Karpas-422 (cell line): ENCODE data around the gene DCLK2. TPM values are rescaled to one million over a fixed set of nuclear protein-coding genes. Genes with fewer than 3 reads are reported as not detected.
A peak's percentile ranks its signal among the peaks of the same experiment; 100 is the strongest.
"Not testable (repeated sequence)": the region's sequence is repeated elsewhere in the genome, so short reads cannot be mapped to it uniquely, and the experiment has no call there.

ENCODE experiments used
- DNase-seq: peaks from one replicate; pipeline ENCODE4 v3.0.0-alpha.2; 2015
- H2AFZ ChIP-seq: fragments of 200-600 bp; sonication (generic); 2 replicates; pipeline ENCODE4 v1.6.1; 2014; ENCODE audit warnings: antibody characterized with exemption, low read length, mixed read lengths
- H3K27ac ChIP-seq: fragments of 200-600 bp; sonication (generic); 2 replicates; pipeline ENCODE4 v1.5.1; 2014; ENCODE audit warnings: mild to moderate bottlenecking, low read length, moderate library complexity
- H3K27me3 ChIP-seq: fragments of 200-600 bp; sonication (generic); 2 replicates; pipeline ENCODE4 v1.6.1; 2014; ENCODE audit warnings: low read length, mixed read lengths
- H3K36me3 ChIP-seq: fragments of 200-600 bp; sonication (generic); 2 replicates; pipeline ENCODE4 v1.6.1; 2014; ENCODE audit warnings: low read length, mixed read lengths; ENCODE audit not compliant: insufficient read depth
- H3K4me1 ChIP-seq: fragments of 200-600 bp; sonication (generic); 2 replicates; pipeline ENCODE4 v1.6.1; 2014; ENCODE audit warnings: mild to moderate bottlenecking, low read length, mixed read lengths
- H3K4me2 ChIP-seq: fragments of 200-600 bp; sonication (generic); 2 replicates; pipeline ENCODE4 v1.6.1; 2014; ENCODE audit warnings: low read length, low read depth, mild to moderate bottlenecking; ENCODE audit not compliant: poor library complexity, severe bottlenecking
- H3K4me3 ChIP-seq: fragments of 200-600 bp; sonication (generic); 2 replicates; pipeline ENCODE4 v1.5.1; 2014; ENCODE audit warnings: mild to moderate bottlenecking, antibody characterized with exemption, low read length, mixed read lengths
- H3K79me2 ChIP-seq: fragments of 200-600 bp; sonication (generic); 2 replicates; pipeline ENCODE4 v1.6.1; 2014; ENCODE audit warnings: mild to moderate bottlenecking, low read length, mixed read lengths
- H3K9ac ChIP-seq: fragments of 200-600 bp; sonication (generic); 2 replicates; pipeline ENCODE4 v1.6.0; 2014; ENCODE audit warnings: low read length
- H3K9me2 ChIP-seq: fragments of 200-600 bp; sonication (generic), shearing (Covaris generic); replicated peaks from 2 replicates; pipeline ENCODE4 v1.6.0; 2014; ENCODE audit warnings: mild to moderate bottlenecking, low read length, moderate library complexity; ENCODE audit not compliant: insufficient read depth
- H3K9me3 ChIP-seq: fragments of 300-700, 200-600 bp; sonication (generic); 2 replicates; pipeline ENCODE4 v1.6.1; 2014; ENCODE audit warnings: low read length, mixed read lengths
- H4K20me1 ChIP-seq: fragments of 200-600 bp; sonication (generic); 2 replicates; pipeline ENCODE4 v1.6.1; 2014; ENCODE audit warnings: mild to moderate bottlenecking, antibody characterized with exemption, low read length, low read depth; ENCODE audit not compliant: insufficient read depth
- total RNA-seq: library from RNA; depleted of rRNA; stranded (reverse); fragments of >200 nt; shearing (Covaris generic); gene quantifications from 2 replicates; pipeline ENCODE4 v1.2.3, GENCODE V29; 2014; ENCODE audit warnings: low replicate concordance

The DCLK2 gene
- total RNA-seq, 1 experiment from 2014 or later = not detected

GRCh38 chr4:150192986-150193385 is 114.7 kb downstream of the DCLK2 start:
- Histone ChIP-seq H3K4me3 (no peak overlapping the region), H3K4me1 (no peaks in the 10 kb centered on the region), H3K27me3 (no peaks in the 10 kb centered on the region), H3K36me3 (no peaks in the 10 kb centered on the region), H3K9ac (no peak overlapping the region), H4K20me1 (no peaks in the 10 kb centered on the region), H3K79me2 (no peaks in the 10 kb centered on the region), H3K9me3 (no peaks in the 10 kb centered on the region), H3K4me2 (no peak overlapping the region), H3K9me2 (no peaks in the 10 kb centered on the region), H2AFZ (no peak overlapping the region; the same call in 1 of the 2 replicates), H3K27ac (no peak overlapping the region)
- no peak for DNase-seq

- not testable (repeated sequence) for H2AFZ ChIP-seq, H3K27me3 ChIP-seq, H3K4me2 ChIP-seq, H3K36me3 ChIP-seq, H4K20me1 ChIP-seq, H3K27ac ChIP-seq, H3K4me1 ChIP-seq, H3K9ac ChIP-seq, H3K79me2 ChIP-seq, DNase-seq, H3K9me3 ChIP-seq, H3K9me2 ChIP-seq, H3K4me3 ChIP-seq
Observed at GRCh38 chr4:150197256-150197655, 119.0 kb downstream of the DCLK2 start.

- Histone ChIP-seq H3K4me1 (no peaks in the 10 kb centered on the region), H3K4me2 (no peak overlapping the region), H3K9ac (no peak overlapping the region), H3K9me3 (no peaks in the 10 kb centered on the region), H4K20me1 (no peaks in the 10 kb centered on the region), H3K4me3 (no peak overlapping the region), H3K79me2 (no peaks in the 10 kb centered on the region), H3K9me2 (no peaks in the 10 kb centered on the region), H2AFZ (no peak overlapping the region), H3K27ac (no peak overlapping the region), H3K36me3 (no peaks in the 10 kb centered on the region), H3K27me3 (no peaks in the 10 kb centered on the region)
- no peak for DNase-seq
Observed at GRCh38 chr4:150199056-150199455, 120.8 kb downstream of the DCLK2 start.

DNA sequence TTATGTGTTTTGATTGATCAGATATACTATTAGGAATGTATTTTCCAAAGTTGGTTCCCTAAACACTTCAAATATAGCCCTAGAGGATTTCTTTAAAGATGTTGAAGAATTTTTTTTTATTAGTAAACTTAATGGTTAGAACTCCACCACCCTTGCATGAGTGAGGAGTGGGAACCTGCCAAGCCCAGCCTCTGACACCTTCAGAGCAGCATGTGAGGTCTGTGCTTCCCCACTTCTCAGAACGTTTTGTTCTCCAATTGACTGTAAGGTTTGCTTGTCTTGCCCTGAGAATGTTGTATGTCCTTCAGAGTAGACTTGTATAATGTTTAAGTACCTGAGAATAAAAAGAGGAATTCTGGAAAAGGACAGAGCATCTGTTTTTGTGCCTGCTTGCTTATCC is 126.8 kb downstream of the DCLK2 start:
- no peak overlapping the region for H3K27ac ChIP-seq
- no peak overlapping the region for H3K4me3 ChIP-seq
- H2AFZ ChIP-seq = no peak overlapping the region
- no peak overlapping the region for H3K4me2 ChIP-seq
- H3K79me2 ChIP-seq = no peaks in the 10 kb centered on the region
- H3K36me3 ChIP-seq = no peaks in the 10 kb centered on the region
- H3K27me3 ChIP-seq = no peaks in the 10 kb centered on the region
- H3K4me1 ChIP-seq = no peaks in the 10 kb centered on the region
- H3K9ac ChIP-seq = no peak overlapping the region
- no peaks in the 10 kb centered on the region for H3K9me2 ChIP-seq
- no peak for DNase-seq
- no peaks in the 10 kb centered on the region for H3K9me3 ChIP-seq
- H4K20me1 ChIP-seq = no peaks in the 10 kb centered on the region

DNA sequence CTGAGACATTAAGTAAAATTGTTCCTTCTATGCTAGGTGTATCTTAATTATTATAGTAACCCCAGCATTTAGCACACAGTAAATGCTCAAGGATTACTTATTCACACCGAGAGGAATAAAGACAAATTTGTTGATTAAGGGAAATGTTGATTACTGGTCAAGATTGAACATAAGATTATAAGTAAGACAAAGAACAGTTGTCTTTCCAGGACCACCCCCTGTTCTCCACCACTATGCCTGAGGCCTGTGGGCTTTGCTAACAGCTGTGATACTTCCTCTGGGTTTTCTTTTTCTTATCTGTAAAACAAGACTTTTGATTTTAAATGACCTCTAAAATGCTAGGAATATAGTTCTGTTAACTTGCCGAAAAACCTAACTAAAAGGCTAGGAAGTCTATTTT is 128.0 kb downstream of the DCLK2 start:
- H4K20me1 ChIP-seq = no peaks in the 10 kb centered on the region
- H3K4me3 ChIP-seq = no peak overlapping the region
- no peaks in the 10 kb centered on the region for H3K27me3 ChIP-seq
- no peak for DNase-seq
- no peak overlapping the region for H3K9ac ChIP-seq
- no peak overlapping the region for H3K4me2 ChIP-seq
- H3K36me3 ChIP-seq = no peaks in the 10 kb centered on the region
- no peaks in the 10 kb centered on the region for H3K9me2 ChIP-seq
- no peak overlapping the region for H3K27ac ChIP-seq
- no peaks in the 10 kb centered on the region for H3K9me3 ChIP-seq
- H3K79me2 ChIP-seq = no peaks in the 10 kb centered on the region
- H2AFZ ChIP-seq = no peak overlapping the region
- H3K4me1 ChIP-seq = no peaks in the 10 kb centered on the region

- Histone ChIP-seq H3K9me3 (no peaks in the 10 kb centered on the region), H3K79me2 (no peaks in the 10 kb centered on the region), H4K20me1 (no peaks in the 10 kb centered on the region), H3K27ac (no peak overlapping the region), H3K27me3 (no peaks in the 10 kb centered on the region), H3K9me2 (no peaks in the 10 kb centered on the region), H3K4me2 (no peak overlapping the region), H3K36me3 (no peaks in the 10 kb centered on the region), H2AFZ (no peak overlapping the region), H3K9ac (no peak overlapping the region), H3K4me3 (no peak overlapping the region), H3K4me1 (no peaks in the 10 kb centered on the region)
- no peak for DNase-seq
Observed at GRCh38 chr4:150206954-150207353, 128.7 kb downstream of the DCLK2 start.

- Histone ChIP-seq H3K27ac (no peak overlapping the region), H4K20me1 (no peaks in the 10 kb centered on the region), H3K9me3 (no peaks in the 10 kb centered on the region), H3K27me3 (no peaks in the 10 kb centered on the region), H3K4me1 (no peaks in the 10 kb centered on the region; the same call in 1 of the 2 replicates), H3K9ac (no peak overlapping the region), H3K79me2 (no peaks in the 10 kb centered on the region), H3K9me2 (no peaks in the 10 kb centered on the region), H3K36me3 (no peaks in the 10 kb centered on the region), H2AFZ (no peak overlapping the region), H3K4me2 (no peak overlapping the region), H3K4me3 (no peak overlapping the region)
- DNase-seq = no peak
Observed at GRCh38 chr4:150207871-150208270, 129.6 kb downstream of the DCLK2 start.

DNA sequence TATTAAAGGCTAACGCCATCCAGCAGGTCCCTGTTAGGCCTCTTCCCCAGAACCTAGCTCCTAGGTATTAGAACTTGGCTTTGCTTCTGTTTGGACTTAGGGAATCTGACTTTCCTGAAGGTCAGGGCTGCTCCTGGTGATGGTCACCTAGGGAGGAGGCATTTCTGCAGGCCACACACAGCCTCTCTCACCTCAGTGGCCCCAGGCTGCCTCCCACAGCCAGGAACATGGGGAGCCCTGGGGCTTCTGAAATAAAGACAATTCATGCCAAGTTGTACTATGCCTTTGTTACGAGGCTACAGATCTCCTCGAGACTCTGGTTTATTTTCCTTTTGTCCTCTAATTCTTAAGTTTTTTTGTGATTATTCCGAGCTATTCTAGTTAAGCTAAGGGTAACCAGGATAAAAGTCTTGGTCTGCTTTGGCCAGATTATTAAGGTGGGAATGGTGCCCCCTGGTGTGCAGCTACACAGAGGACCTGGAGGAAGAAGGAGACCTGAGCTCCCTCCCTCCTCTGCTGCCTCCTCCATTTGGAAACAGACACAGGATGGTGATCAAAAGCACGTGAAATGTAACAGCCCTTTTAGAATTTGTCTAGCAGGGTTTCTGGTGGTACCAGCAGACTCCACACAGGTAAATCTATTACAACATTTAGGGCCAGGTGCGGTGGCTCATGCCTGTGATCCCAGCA is 131.0 kb downstream of the DCLK2 start:
- Histone ChIP-seq H3K4me3 (no peak overlapping the region), H3K79me2 (no peaks in the 10 kb centered on the region), H3K27ac (no peak overlapping the region), H3K4me2 (no peak overlapping the region), H2AFZ (no peak overlapping the region), H3K9me3 (no peaks in the 10 kb centered on the region), H3K27me3 (no peaks in the 10 kb centered on the region), H3K9ac (no peak overlapping the region), H4K20me1 (no peaks in the 10 kb centered on the region), H3K36me3 (no peaks in the 10 kb centered on the region), H3K9me2 (no peaks in the 10 kb centered on the region), H3K4me1 (no peaks in the 10 kb centered on the region; the same call in 1 of the 2 replicates)
- peak; percentile 88 for DNase-seq
